CD4-positive, alpha-beta memory T cell (primary cell): ENCODE results near the gene TEAD1. TPM values are rescaled to one million over a fixed set of nuclear protein-coding genes. Genes with fewer than 3 reads are reported as not detected.

ENCODE experiments used
- CTCF ChIA-PET: fragments of 350-600 bp; sonication (Branson Sonifier 250); formaldehyde crosslinking; loops from one replicate; lab custom pipeline; 2021; ENCODE audit warnings: inconsistent platforms; ENCODE audit not compliant: partially characterized antibody; lab: Charles Lee
- POLR2A ChIA-PET: fragments of 350-600 bp; sonication (Branson Sonifier 250); formaldehyde crosslinking; loops from one replicate; lab custom pipeline; 2021; ENCODE audit not compliant: partially characterized antibody; lab: Charles Lee
- DNase-seq, 5 donors: peaks; one replicate each; pipeline versions ENCODE4 v3.0.0 to v3.0.0-alpha.2; 2020 to 2022; ENCODE audit warnings: mixed read lengths in 1 of 5
- H3K27ac ChIP-seq: one replicate; pipeline ENCODE4 v1.7.0; 2013; ENCODE audit warnings: low read depth, low read length
- H3K27me3 ChIP-seq: 2 replicates; pipeline ENCODE4 v1.7.0; 2013; ENCODE audit warnings: mild to moderate bottlenecking, low read length, moderate library complexity; ENCODE audit not compliant: insufficient read depth
- H3K36me3 ChIP-seq: 2 replicates; pipeline ENCODE4 v1.7.0; 2013; ENCODE audit warnings: mild to moderate bottlenecking, low read length, moderate library complexity; ENCODE audit not compliant: insufficient read depth
- H3K4me1 ChIP-seq: 2 replicates; pipeline ENCODE4 v1.7.0; 2013; ENCODE audit warnings: mild to moderate bottlenecking, low read length, moderate library complexity; ENCODE audit not compliant: insufficient read depth
- H3K4me3 ChIP-seq, 2 donors: one replicate each; pipeline ENCODE4 v1.7.0; 2013; ENCODE audit warnings: low read length in 2 of 2, mild to moderate bottlenecking in 1 of 2
- H3K9me3 ChIP-seq, 2 donors: one replicate each; pipeline ENCODE4 v1.7.0; 2013; ENCODE audit warnings: low read length in 2 of 2, control low read depth in 1 of 2; ENCODE audit not compliant: control insufficient read depth in 1 of 2
- H3K27ac Mint-ChIP-seq, 7 donors: one replicate each; pipeline ENCODE4 v1.8.0; 2020 to 2021; ENCODE audit warnings: mixed read lengths in 7 of 7, mild to moderate bottlenecking in 6 of 7, inconsistent platforms in 3 of 7, moderate library complexity in 3 of 7
- H3K27me3 Mint-ChIP-seq, 2 donors: one replicate each; pipeline ENCODE4 v1.8.0; 2020 to 2021; ENCODE audit warnings: mixed read lengths in 2 of 2
- H3K36me3 Mint-ChIP-seq, 2 donors: one replicate each; pipeline ENCODE4 v1.8.0; 2020 to 2021; ENCODE audit warnings: mixed read lengths in 2 of 2, inconsistent platforms in 1 of 2, mild to moderate bottlenecking in 1 of 2
- H3K4me1 Mint-ChIP-seq, 4 donors: one replicate each; pipeline ENCODE4 v1.8.0; 2020 to 2021; ENCODE audit warnings: mixed read lengths in 4 of 4, mild to moderate bottlenecking in 1 of 4
- H3K4me3 Mint-ChIP-seq, 8 donors: one replicate each; pipeline ENCODE4 v1.8.0; 2020 to 2021; ENCODE audit warnings: mixed read lengths in 8 of 8, mild to moderate bottlenecking in 7 of 8, moderate library complexity in 6 of 8, inconsistent platforms in 3 of 8
- H3K9me3 Mint-ChIP-seq, 8 donors: one replicate each; pipeline ENCODE4 v1.8.0; 2020 to 2021; ENCODE audit warnings: mixed read lengths in 8 of 8, mild to moderate bottlenecking in 5 of 8, inconsistent platforms in 3 of 8, moderate library complexity in 1 of 8
- intact Hi-C: fragments of 100-400 bp; cut with micrococcal nuclease; formaldehyde crosslinking; loops from one replicate; pipeline ENCODE4 v1.15.1; 2023
- polyA plus RNA-seq, 2 donors: library from polyadenylated mRNA; unstranded; fragments of 300-500 nt; fragmentation: Illumina TruSeq; gene quantifications; one replicate each; pipeline ENCODE4 v1.2.3, GENCODE V29; 2021
- total RNA-seq, 2 experiments: library from RNA; stranded (reverse); gene quantifications; one replicate each; pipeline ENCODE4 v1.2.3, GENCODE V29; 2021

TEAD1 gene
- total and polyA plus RNA-seq, 4 experiments from 2014 or later: 0.15 to 1.1 (median 0.52) TPM; not detected in 1

DNA sequence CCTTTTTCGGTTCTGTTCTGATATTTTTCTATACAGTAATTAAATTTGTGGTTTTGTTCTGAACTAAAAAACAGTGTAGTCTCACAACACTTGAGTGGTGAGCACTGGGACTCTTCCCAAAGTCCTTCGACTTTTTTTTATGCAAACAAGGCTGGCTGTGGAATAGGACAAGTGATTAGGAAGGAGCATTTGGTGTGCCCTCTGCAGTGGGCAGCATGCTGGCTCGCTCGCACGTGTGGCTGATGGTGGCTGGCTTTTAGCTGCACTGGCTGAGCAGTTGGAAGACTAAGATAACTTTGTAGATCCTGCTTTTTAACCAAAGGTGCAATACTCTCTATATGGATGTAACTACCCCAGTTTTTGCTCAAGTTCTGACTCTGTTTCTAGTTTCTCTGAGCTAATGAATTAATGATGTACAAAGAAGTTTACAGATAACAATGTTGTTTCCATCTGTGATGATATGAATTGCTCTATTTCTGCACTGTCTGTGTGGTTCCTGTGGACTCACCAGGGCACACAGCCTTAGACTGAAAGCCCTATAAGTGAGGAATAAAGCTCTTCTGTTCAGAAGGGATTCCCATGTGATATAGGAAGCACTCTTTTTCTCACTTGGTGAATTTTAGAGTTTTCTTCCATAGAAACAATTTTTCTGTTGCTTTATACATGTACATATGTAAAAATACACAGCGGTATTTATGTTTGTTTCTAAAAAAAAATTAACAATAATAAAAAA lies 191.8 kb downstream of the TEAD1 start:
- no peaks in the 10 kb centered on the region for H3K9me3 ChIP-seq
- DNase-seq: no peak
- no peaks in the 10 kb centered on the region for H3K36me3 Mint-ChIP-seq
- ChIA-PET CTCF (no interaction called here), POLR2A (no interaction called here)
- no peak overlapping the region for H3K27ac Mint-ChIP-seq
- H3K27ac ChIP-seq: no peak overlapping the region
- peaks cover 4 to 7% (median 5%) of the 10 kb centered on the region in 4 donors for H3K4me1 Mint-ChIP-seq
- no peaks in the 10 kb centered on the region for H3K27me3 ChIP-seq
- no peak overlapping the region for H3K4me3 ChIP-seq
- H3K4me1 ChIP-seq: no peaks in the 10 kb centered on the region
- no peak overlapping the region for H3K4me3 Mint-ChIP-seq
- peaks cover 28 to 39% of the 10 kb centered on the region in 2 donors for H3K27me3 Mint-ChIP-seq
- intact Hi-C loops: no loop called here
- H3K36me3 ChIP-seq: no peaks in the 10 kb centered on the region
- no peaks in the 10 kb centered on the region for H3K9me3 Mint-ChIP-seq

DNA sequence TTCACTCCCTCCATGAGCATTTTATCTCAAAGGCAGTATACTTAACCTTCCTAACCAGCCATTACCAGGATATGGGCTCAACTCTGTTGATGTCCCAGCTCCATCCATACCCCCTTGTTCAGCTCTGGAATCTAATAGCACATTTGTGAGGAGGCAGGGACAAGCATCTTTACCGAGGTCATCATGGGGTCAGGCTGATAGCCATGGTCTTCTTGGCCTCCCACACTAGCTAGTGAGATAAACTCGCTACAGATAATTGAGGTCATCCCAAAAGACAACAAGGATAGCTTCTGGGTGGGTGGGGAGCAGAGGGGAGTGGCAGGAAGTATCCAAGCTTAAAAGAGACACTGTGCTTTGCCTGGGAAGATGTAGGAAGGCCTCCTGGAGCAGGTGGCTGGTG lies 193.3 kb downstream of the TEAD1 start:
- Mint-ChIP-seq H3K9me3 (no peaks in the 10 kb centered on the region), H3K4me1 (peaks cover 4 to 7% (median 5%) of the 10 kb centered on the region in 4 donors), H3K27ac (no peak overlapping the region), H3K4me3 (no peak overlapping the region), H3K27me3 (peaks cover 26 to 40% of the 10 kb centered on the region in 2 donors), H3K36me3 (no peaks in the 10 kb centered on the region)
- ChIA-PET POLR2A (no interaction called here), CTCF (no interaction called here)
- Histone ChIP-seq H3K36me3 (no peaks in the 10 kb centered on the region), H3K9me3 (no peaks in the 10 kb centered on the region), H3K27me3 (no peaks in the 10 kb centered on the region), H3K4me3 (no peak overlapping the region), H3K27ac (no peak overlapping the region), H3K4me1 (no peaks in the 10 kb centered on the region)
- intact Hi-C loops: no loop called here
- DNase-seq: no peak

- Mint-ChIP-seq H3K36me3 (no peaks in the 10 kb centered on the region), H3K27ac (no peak overlapping the region), H3K4me3 (no peak overlapping the region), H3K9me3 (no peaks in the 10 kb centered on the region), H3K27me3 (peaks cover 20 to 35% of the 10 kb centered on the region in 2 donors), H3K4me1 (peaks cover 2 to 7% (median 5%) of the 10 kb centered on the region in 4 donors)
- H3K27ac ChIP-seq: no peak overlapping the region
- no peaks in the 10 kb centered on the region for H3K27me3 ChIP-seq
- DNase-seq: no peak
- no peak overlapping the region for H3K4me3 ChIP-seq
- no peaks in the 10 kb centered on the region for H3K4me1 ChIP-seq
- intact Hi-C loops: no loop called here
- no peaks in the 10 kb centered on the region for H3K36me3 ChIP-seq
- POLR2A ChIA-PET: no interaction called here
- CTCF ChIA-PET: no interaction called here
- no peaks in the 10 kb centered on the region for H3K9me3 ChIP-seq
These were observed 194.3 kb downstream of the TEAD1 start for GRCh38 chr11:12868315-12869073.

DNA sequence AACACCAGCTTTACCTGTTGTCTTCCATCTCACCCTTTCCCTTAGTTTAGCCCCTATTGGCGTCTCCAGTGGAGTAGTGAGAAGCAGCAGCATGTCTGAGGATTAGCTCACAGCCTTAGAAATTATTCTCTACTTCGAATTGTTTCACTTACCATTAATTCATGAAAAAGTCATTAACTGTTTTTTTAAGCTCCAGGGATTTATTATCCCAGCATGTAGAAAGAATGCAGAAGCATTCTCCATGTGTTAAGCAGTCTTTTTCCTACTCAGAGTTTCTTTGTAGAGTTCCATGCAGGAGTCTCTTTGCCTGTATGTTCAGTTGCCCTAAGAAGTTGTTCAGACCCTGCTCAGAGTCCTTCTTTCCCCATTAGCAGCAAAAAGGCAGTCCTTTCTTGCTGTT lies 197.0 kb downstream of the TEAD1 start:
- H3K4me1 Mint-ChIP-seq: no peaks in the 10 kb centered on the region
- Histone ChIP-seq H3K4me3 (no peak overlapping the region), H3K27me3 (no peaks in the 10 kb centered on the region), H3K27ac (no peak overlapping the region), H3K36me3 (no peaks in the 10 kb centered on the region), H3K4me1 (no peaks in the 10 kb centered on the region), H3K9me3 (no peaks in the 10 kb centered on the region)
- peaks cover 6 to 24% of the 10 kb centered on the region in 2 donors for H3K27me3 Mint-ChIP-seq
- intact Hi-C loops: no loop called here
- CTCF ChIA-PET: interaction anchor here (0.8 to 1.3 kb wide), 2 partner anchors 18 to 92 kb away, joined by 3 to 5 read pairs; no protein-coding TSS in a partner anchor
- H3K36me3 Mint-ChIP-seq: no peaks in the 10 kb centered on the region
- DNase-seq: no peak
- POLR2A ChIA-PET: no interaction called here
- no peaks in the 10 kb centered on the region for H3K9me3 Mint-ChIP-seq
- H3K4me3 Mint-ChIP-seq: no peak overlapping the region
- H3K27ac Mint-ChIP-seq: no peak overlapping the region

- Mint-ChIP-seq H3K9me3 (no peaks in the 10 kb centered on the region), H3K27me3 (peaks cover 6 to 21% of the 10 kb centered on the region in 2 donors), H3K36me3 (no peaks in the 10 kb centered on the region), H3K4me3 (no peak overlapping the region), H3K4me1 (no peaks in the 10 kb centered on the region), H3K27ac (no peak overlapping the region)
- no peak overlapping the region for H3K27ac ChIP-seq
- intact Hi-C loops: no loop called here
- H3K4me3 ChIP-seq: no peak overlapping the region
- no peaks in the 10 kb centered on the region for H3K9me3 ChIP-seq
- DNase-seq: no peak
- CTCF ChIA-PET: interaction anchor here (1.3 kb wide), 1 partner anchor 17 kb away, joined by 5 read pairs; no protein-coding TSS in a partner anchor
- POLR2A ChIA-PET: no interaction called here
- no peaks in the 10 kb centered on the region for H3K36me3 ChIP-seq
- no peaks in the 10 kb centered on the region for H3K4me1 ChIP-seq
- H3K27me3 ChIP-seq: no peaks in the 10 kb centered on the region
These were observed 197.6 kb downstream of the TEAD1 start for GRCh38 chr11:12871788-12872321.

- no peaks in the 10 kb centered on the region for H3K27me3 ChIP-seq
- no peak overlapping the region for H3K4me3 ChIP-seq
- Mint-ChIP-seq H3K36me3 (no peaks in the 10 kb centered on the region), H3K9me3 (no peaks in the 10 kb centered on the region), H3K4me1 (no peaks in the 10 kb centered on the region), H3K27me3 (peaks cover 4 to 16% of the 10 kb centered on the region in 2 donors), H3K4me3 (no peak overlapping the region), H3K27ac (no peak overlapping the region)
- ChIA-PET CTCF (interaction anchor here (1.8 kb wide), 1 partner anchor 14 kb away, joined by 5 read pairs; no protein-coding TSS in a partner anchor), POLR2A (no interaction called here)
- H3K36me3 ChIP-seq: no peaks in the 10 kb centered on the region
- intact Hi-C loops: no loop called here
- H3K4me1 ChIP-seq: no peaks in the 10 kb centered on the region
- H3K27ac ChIP-seq: no peak overlapping the region
- H3K9me3 ChIP-seq: no peaks in the 10 kb centered on the region
- no peak for DNase-seq
These were observed 202.1 kb downstream of the TEAD1 start for GRCh38 chr11:12876340-12876739.

- H3K27ac ChIP-seq: no peak overlapping the region
- POLR2A ChIA-PET: no interaction called here
- H3K4me1 ChIP-seq: no peaks in the 10 kb centered on the region
- intact Hi-C loops: no loop called here
- Mint-ChIP-seq H3K4me1 (no peaks in the 10 kb centered on the region), H3K4me3 (no peak overlapping the region), H3K36me3 (no peaks in the 10 kb centered on the region), H3K27ac (no peak overlapping the region), H3K9me3 (no peaks in the 10 kb centered on the region), H3K27me3 (peaks cover 4 to 12% of the 10 kb centered on the region in 2 donors)
- H3K36me3 ChIP-seq: no peaks in the 10 kb centered on the region
- no peak overlapping the region for H3K4me3 ChIP-seq
- CTCF ChIA-PET: interaction anchor here (1.8 kb wide), 2 partner anchors 9 to 13 kb away, joined by 4 to 5 read pairs; no protein-coding TSS in a partner anchor
- no peaks in the 10 kb centered on the region for H3K9me3 ChIP-seq
- no peak for DNase-seq
- H3K27me3 ChIP-seq: no peaks in the 10 kb centered on the region
These were observed 202.8 kb downstream of the TEAD1 start for GRCh38 chr11:12876988-12877387.
